ENCODE measurements around the gene DYSF.
A peak's percentile ranks its signal among the peaks of the same experiment; 100 is the strongest.

Gene DYSF

GRCh38 chr2:71559080-71559827 is 105.9 kb downstream of the DYSF start:
- no peak overlapping the region for H2BK15ac ChIP-seq (ENCODE audit: low read length)
- no peak overlapping the region for H3K4me3 ChIP-seq (ENCODE audit: low read length in 2 of 2)
- no peak overlapping the region for H3K27ac ChIP-seq (replicated peaks; ENCODE audit: low read length)
- H3K18ac ChIP-seq (ENCODE audit: low read length) = peak overlapping the region; percentile 31
- no peak overlapping the region for H4K91ac ChIP-seq (ENCODE audit: low read depth, low read length, poor library complexity)
- H3K36me3 ChIP-seq (replicated peaks in 1 of 2; ENCODE audit: control insufficient read depth in 2 of 2, insufficient read depth in 2 of 2, low read length in 2 of 2) = no peaks in the 10 kb centered on the region
- no peak overlapping the region for H3K14ac ChIP-seq (ENCODE audit: low read length)
- H4K8ac ChIP-seq (ENCODE audit: low read depth, low read length) = no peak overlapping the region
- no peak overlapping the region for H3K9ac ChIP-seq (ENCODE audit: low read depth, low read length, poor library complexity)
- no CpG with 5 or more reads among the region's 15 CpGs for WGBS, 2 donors (ENCODE audit: extremely low coverage in 2 of 2, insufficient read length in 2 of 2, insufficient replicate concordance in 1 of 2)
- no peaks in the 10 kb centered on the region for H3K27me3 ChIP-seq (ENCODE audit: control insufficient read depth in 3 of 3, insufficient read depth in 3 of 3, low read depth in 1 of 3, low read length in 3 of 3)
- H3K4me1 ChIP-seq (ENCODE audit: control insufficient read depth in 2 of 2, insufficient read depth in 1 of 2, low read depth in 1 of 2, low read length in 2 of 2) = peaks cover 0 to 2% of the 10 kb centered on the region in 2 donors
- H3K9me3 ChIP-seq (replicated peaks in 1 of 2; ENCODE audit: control insufficient read depth in 2 of 2, insufficient read depth in 1 of 2, low read depth in 1 of 2, low read length in 2 of 2) = no peaks in the 10 kb centered on the region
- H3K79me1 ChIP-seq (ENCODE audit: low read depth, low read length) = no peaks in the 10 kb centered on the region
- no peak overlapping the region for H3K4ac ChIP-seq (ENCODE audit: low read length)
- no peak for DNase-seq (ENCODE audit: low spot score)
- H2BK5ac ChIP-seq (ENCODE audit: low read length) = no peak overlapping the region
- no peak overlapping the region for H2AFZ ChIP-seq (ENCODE audit: low read length)
- H3K23ac ChIP-seq (ENCODE audit: low read depth, low read length, poor library complexity) = peak overlapping the region; percentile 35
- no peak overlapping the region for H2BK12ac ChIP-seq (ENCODE audit: low read length)
- H2BK120ac ChIP-seq (ENCODE audit: low read depth, low read length) = no peak overlapping the region
- no peak overlapping the region for H2AK5ac ChIP-seq (ENCODE audit: low read depth, low read length)
- H3K4me2 ChIP-seq (ENCODE audit: insufficient read depth, low read length, poor library complexity, severe bottlenecking) = no peak overlapping the region

GRCh38 chr2:71559828-71560637 is 106.7 kb downstream of the DYSF start:
- H3K27me3 ChIP-seq (ENCODE audit: control insufficient read depth in 3 of 3, insufficient read depth in 3 of 3, low read depth in 1 of 3, low read length in 3 of 3) = no peaks in the 10 kb centered on the region

GRCh38 chr2:71560638-71561011 is 107.3 kb downstream of the DYSF start:
- H3K36me3 ChIP-seq (replicated peaks in 1 of 2; ENCODE audit: control insufficient read depth in 2 of 2, insufficient read depth in 2 of 2, low read length in 2 of 2) = no peaks in the 10 kb centered on the region
- no peak overlapping the region for H3K27ac ChIP-seq (replicated peaks; ENCODE audit: low read length)
- H2BK120ac ChIP-seq (ENCODE audit: low read depth, low read length) = peak overlapping the region; percentile 27
- no peak overlapping the region for H3K14ac ChIP-seq (ENCODE audit: low read length)
- H3K4me3 ChIP-seq (ENCODE audit: low read length in 2 of 2) = no peak overlapping the region
- H3K4me1 ChIP-seq (ENCODE audit: control insufficient read depth in 2 of 2, insufficient read depth in 1 of 2, low read depth in 1 of 2, low read length in 2 of 2) = peaks cover 0 to 2% of the 10 kb centered on the region in 2 donors
- H4K91ac ChIP-seq (ENCODE audit: low read depth, low read length, poor library complexity) = no peak overlapping the region
- DNase-seq (ENCODE audit: low spot score) = no peak
- no peak overlapping the region for H2BK12ac ChIP-seq (ENCODE audit: low read length)
- no peak overlapping the region for H3K4ac ChIP-seq (ENCODE audit: low read length)
- H2BK15ac ChIP-seq (ENCODE audit: low read length) = no peak overlapping the region
- no peaks in the 10 kb centered on the region for H3K9me3 ChIP-seq (replicated peaks in 1 of 2; ENCODE audit: control insufficient read depth in 2 of 2, insufficient read depth in 1 of 2, low read depth in 1 of 2, low read length in 2 of 2)
- no peak overlapping the region for H2AFZ ChIP-seq (ENCODE audit: low read length)
- no peak overlapping the region for H4K8ac ChIP-seq (ENCODE audit: low read depth, low read length)
- no peaks in the 10 kb centered on the region for H3K27me3 ChIP-seq (ENCODE audit: control insufficient read depth in 3 of 3, insufficient read depth in 3 of 3, low read depth in 1 of 3, low read length in 3 of 3)
- H3K18ac ChIP-seq (ENCODE audit: low read length) = peak overlapping the region; percentile 35
- H2AK5ac ChIP-seq (ENCODE audit: low read depth, low read length) = no peak overlapping the region
- H3K79me1 ChIP-seq (ENCODE audit: low read depth, low read length) = no peaks in the 10 kb centered on the region
- H3K9ac ChIP-seq (ENCODE audit: low read depth, low read length, poor library complexity) = no peak overlapping the region
- H3K23ac ChIP-seq (ENCODE audit: low read depth, low read length, poor library complexity) = no peak overlapping the region
- WGBS, 2 donors (ENCODE audit: extremely low coverage in 2 of 2, insufficient read length in 2 of 2, insufficient replicate concordance in 1 of 2) = no CpG with 5 or more reads among the region's 20 CpGs
- no peak overlapping the region for H3K4me2 ChIP-seq (ENCODE audit: insufficient read depth, low read length, poor library complexity, severe bottlenecking)
- H2BK5ac ChIP-seq (ENCODE audit: low read length) = no peak overlapping the region

More at GRCh38 chr2:71559828-71560637, 106.7 kb downstream of the DYSF start:
- Histone ChIP-seq H3K79me1 (ENCODE audit: low read depth, low read length) (no peaks in the 10 kb centered on the region), H2BK15ac (ENCODE audit: low read length) (no peak overlapping the region), H2BK12ac (ENCODE audit: low read length) (no peak overlapping the region), H4K8ac (ENCODE audit: low read depth, low read length) (no peak overlapping the region), H4K91ac (ENCODE audit: low read depth, low read length, poor library complexity) (no peak overlapping the region), H3K4ac (ENCODE audit: low read length) (no peak overlapping the region), H3K9me3 (replicated peaks in 1 of 2; ENCODE audit: control insufficient read depth in 2 of 2, insufficient read depth in 1 of 2, low read depth in 1 of 2, low read length in 2 of 2) (no peaks in the 10 kb centered on the region), H3K4me2 (ENCODE audit: insufficient read depth, low read length, poor library complexity, severe bottlenecking) (no peak overlapping the region), H2BK120ac (ENCODE audit: low read depth, low read length) (no peak overlapping the region), H2AK5ac (ENCODE audit: low read depth, low read length) (no peak overlapping the region), H3K23ac (ENCODE audit: low read depth, low read length, poor library complexity) (peak overlapping the region; percentile 35), H3K4me1 (ENCODE audit: control insufficient read depth in 2 of 2, insufficient read depth in 1 of 2, low read depth in 1 of 2, low read length in 2 of 2) (peaks cover 0 to 2% of the 10 kb centered on the region in 2 donors), H3K18ac (ENCODE audit: low read length) (peak overlapping the region; percentile 50), H2BK5ac (ENCODE audit: low read length) (no peak overlapping the region), H2AFZ (ENCODE audit: low read length) (no peak overlapping the region), H3K36me3 (replicated peaks in 1 of 2; ENCODE audit: control insufficient read depth in 2 of 2, insufficient read depth in 2 of 2, low read length in 2 of 2) (no peaks in the 10 kb centered on the region), H3K9ac (ENCODE audit: low read depth, low read length, poor library complexity) (no peak overlapping the region), H3K4me3 (ENCODE audit: low read length in 2 of 2) (no peak overlapping the region), H3K14ac (ENCODE audit: low read length) (no peak overlapping the region), H3K27ac (replicated peaks; ENCODE audit: low read length) (no peak overlapping the region)
- no peak for DNase-seq (ENCODE audit: low spot score)
- WGBS, 2 donors (ENCODE audit: extremely low coverage in 2 of 2, insufficient read length in 2 of 2, insufficient replicate concordance in 1 of 2) = no CpG with 5 or more reads among the region's 31 CpGs
